Measurements from ENCODE around the gene SNX25.
A peak's percentile ranks its signal among the peaks of the same experiment; 100 is the strongest.

Gene SNX25

DNA sequence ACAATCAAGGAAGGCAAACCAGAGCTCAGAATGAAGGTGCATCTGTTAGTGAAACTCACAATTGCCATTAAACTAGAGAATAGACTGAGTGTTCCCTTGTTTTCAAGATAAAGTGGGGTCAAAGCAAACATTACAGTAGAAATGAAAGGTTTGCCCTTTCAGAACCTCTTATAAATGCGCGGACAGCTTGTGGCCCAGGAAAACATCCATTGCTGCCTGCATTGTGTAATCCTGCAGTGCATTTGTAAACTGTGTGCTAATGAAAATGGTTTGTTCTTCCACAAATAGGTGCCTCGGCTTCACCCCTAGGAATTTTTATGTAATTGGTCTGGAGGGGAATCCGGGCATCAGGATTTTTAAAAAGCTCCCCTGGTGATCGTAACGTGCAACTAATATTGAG is 62.8 kb downstream of the SNX25 start:
- Mint-ChIP-seq H3K27me3 (no peaks in the 10 kb centered on the region), H3K36me3 (peaks cover 27% of the 10 kb centered on the region), H3K9me3 (no peaks in the 10 kb centered on the region), H3K4me1 (peaks cover 4% of the 10 kb centered on the region), H3K4me3 (no peak overlapping the region), H3K27ac (no peak overlapping the region)
- CTCF ChIA-PET, result no interaction called here
- DNase-seq, result no peak

DNA sequence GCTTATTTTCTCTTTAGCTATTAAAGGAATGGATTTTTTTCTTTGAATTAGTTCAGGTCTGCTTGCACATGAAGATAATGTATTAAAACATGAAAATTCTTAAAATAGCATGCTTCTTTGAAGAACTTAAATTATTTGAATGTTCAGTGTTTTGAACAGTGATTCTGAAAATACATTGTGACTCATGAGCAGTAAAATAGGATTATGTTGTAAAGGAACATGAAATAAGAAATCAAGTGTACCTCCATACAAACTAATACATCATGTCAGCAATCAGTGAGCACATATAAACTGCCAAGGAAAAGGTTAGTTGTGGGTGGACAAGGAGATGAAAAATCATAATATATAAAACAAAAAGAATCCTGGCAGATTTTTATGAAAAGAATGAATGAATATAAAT is 66.1 kb downstream of the SNX25 start:
- Mint-ChIP-seq H3K4me3 (no peak overlapping the region), H3K27ac (no peak overlapping the region)

DNA sequence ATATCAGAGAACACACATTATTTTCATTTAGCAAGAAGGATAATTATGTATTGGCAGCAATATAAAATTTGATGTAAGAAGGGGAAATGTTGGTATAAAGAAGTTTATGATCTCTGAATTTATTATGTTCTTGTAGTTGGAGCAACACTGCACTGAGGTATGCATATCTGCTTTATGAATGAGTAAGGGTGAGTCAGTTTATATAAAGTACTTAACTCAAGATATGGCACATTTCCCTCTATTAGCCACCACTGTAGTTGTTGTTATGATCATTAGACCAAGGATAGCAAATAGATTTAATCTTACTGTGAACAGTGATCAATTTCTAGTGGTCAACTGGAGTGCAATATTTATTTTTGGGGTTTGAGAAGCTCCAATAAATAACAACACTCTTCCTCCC is 66.6 kb downstream of the SNX25 start:
- DNase-seq, result no peak
- CTCF ChIA-PET, result no interaction called here
- H3K36me3 Mint-ChIP-seq, result peaks cover 6% of the 10 kb centered on the region
- no peaks in the 10 kb centered on the region for H3K9me3 Mint-ChIP-seq
- no peak overlapping the region for H3K27ac Mint-ChIP-seq
- H3K4me3 Mint-ChIP-seq, result no peak overlapping the region
- peaks cover 11% of the 10 kb centered on the region for H3K4me1 Mint-ChIP-seq
- no peaks in the 10 kb centered on the region for H3K27me3 Mint-ChIP-seq

More for the DNA sequence above, 66.1 kb downstream of the SNX25 start:
- H3K27me3 Mint-ChIP-seq, result no peaks in the 10 kb centered on the region
- H3K36me3 Mint-ChIP-seq, result peaks cover 9% of the 10 kb centered on the region
- CTCF ChIA-PET, result no interaction called here
- peaks cover 5% of the 10 kb centered on the region for H3K4me1 Mint-ChIP-seq
- H3K9me3 Mint-ChIP-seq, result no peaks in the 10 kb centered on the region
- DNase-seq, result no peak

DNA sequence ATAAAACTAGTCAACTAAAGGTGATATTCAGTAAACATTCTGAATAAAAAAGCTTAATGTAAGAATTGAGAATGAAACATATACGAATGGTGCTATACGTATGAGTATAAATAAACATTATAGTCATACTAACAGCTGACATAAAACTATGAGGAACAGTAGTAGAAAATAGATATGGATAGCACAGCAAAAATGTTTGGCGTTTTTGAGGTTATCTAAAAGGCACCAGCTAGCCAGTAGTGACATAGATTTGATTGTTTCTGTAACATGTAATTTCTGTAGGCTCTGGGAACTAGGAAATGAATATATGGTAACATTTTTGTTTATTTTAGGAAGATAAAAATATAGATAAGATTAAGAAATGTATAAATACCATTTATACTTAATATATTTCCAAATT is 69.3 kb downstream of the SNX25 start:
- peaks cover 11% of the 10 kb centered on the region for H3K4me1 Mint-ChIP-seq
- CTCF ChIA-PET, result no interaction called here
- H3K9me3 Mint-ChIP-seq, result no peaks in the 10 kb centered on the region
- H3K4me3 Mint-ChIP-seq, result no peak overlapping the region
- no peak for DNase-seq
- no peak overlapping the region for H3K27ac Mint-ChIP-seq
- no peaks in the 10 kb centered on the region for H3K27me3 Mint-ChIP-seq
- peaks cover 3% of the 10 kb centered on the region for H3K36me3 Mint-ChIP-seq

DNA sequence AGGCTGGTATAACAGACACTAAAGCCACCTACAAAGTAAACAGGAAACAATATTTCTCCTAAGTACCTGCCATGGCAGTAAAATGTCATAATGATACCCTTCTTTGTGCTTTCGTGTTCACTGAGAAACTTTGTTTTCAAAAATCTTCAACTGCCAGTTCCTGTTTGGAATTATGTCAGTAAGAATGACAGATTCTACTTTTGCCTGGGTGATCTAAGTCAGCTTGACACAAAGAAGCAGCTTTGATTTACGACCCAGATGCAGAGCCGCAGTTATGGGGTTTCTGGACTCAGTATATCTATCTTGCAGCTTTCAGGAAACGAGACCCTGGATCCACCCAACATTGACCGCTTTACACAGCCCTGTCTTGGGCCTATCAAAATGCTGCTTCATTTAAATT is 71.2 kb downstream of the SNX25 start:
- Mint-ChIP-seq H3K27me3 (no peaks in the 10 kb centered on the region), H3K4me1 (peaks cover 11% of the 10 kb centered on the region), H3K4me3 (no peak overlapping the region), H3K36me3 (no peaks in the 10 kb centered on the region), H3K27ac (peak overlapping the region; percentile 6), H3K9me3 (no peaks in the 10 kb centered on the region)
- CTCF ChIA-PET, result no interaction called here
- no peak for DNase-seq

DNA sequence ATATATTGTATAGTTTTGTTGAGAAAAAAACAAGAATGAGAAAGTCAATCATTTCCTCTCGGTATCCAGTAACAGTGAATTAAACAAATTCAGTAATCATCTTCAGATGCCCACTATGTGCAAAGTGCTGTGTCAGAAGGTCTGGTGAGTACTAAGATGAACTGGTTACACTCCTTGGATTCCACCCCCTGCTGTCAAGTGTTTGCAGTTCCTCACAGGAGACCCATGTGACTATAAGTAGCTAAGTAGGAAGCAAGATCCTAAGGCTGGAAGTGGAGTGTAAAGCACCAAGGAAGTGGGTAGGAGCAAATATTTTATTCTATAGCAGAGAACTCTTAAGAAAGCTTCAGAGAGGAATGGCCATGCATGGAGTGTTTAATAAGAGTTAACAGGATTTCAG is 73.6 kb downstream of the SNX25 start:
- Mint-ChIP-seq H3K9me3 (no peaks in the 10 kb centered on the region), H3K27ac (no peak overlapping the region), H3K4me3 (no peak overlapping the region), H3K4me1 (peaks cover 11% of the 10 kb centered on the region), H3K27me3 (no peaks in the 10 kb centered on the region), H3K36me3 (no peaks in the 10 kb centered on the region)
- CTCF ChIA-PET, result no interaction called here
- no peak for DNase-seq

DNA sequence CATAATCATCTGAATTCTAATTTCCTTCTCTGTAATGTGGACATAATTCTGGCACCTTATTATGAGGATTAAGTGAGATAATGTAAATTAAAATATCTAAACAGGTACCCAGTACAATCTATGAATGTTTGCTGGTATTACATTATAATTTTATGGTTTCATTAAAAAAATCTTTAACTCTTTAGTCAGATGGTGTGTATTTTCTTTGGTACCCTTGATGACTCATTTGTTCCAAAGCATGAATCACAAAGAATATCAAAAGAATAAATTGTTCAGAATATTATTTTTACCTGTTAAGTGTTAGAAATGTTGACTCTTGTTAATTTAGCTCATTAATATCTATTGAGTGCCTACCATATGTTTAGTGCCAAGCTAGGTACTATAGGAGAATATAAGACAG is 74.3 kb downstream of the SNX25 start:
- CTCF ChIA-PET, result no interaction called here
- no peak overlapping the region for H3K27ac Mint-ChIP-seq
- DNase-seq, result no peak
- H3K4me3 Mint-ChIP-seq, result no peak overlapping the region
- H3K36me3 Mint-ChIP-seq, result peaks cover 3% of the 10 kb centered on the region
- no peaks in the 10 kb centered on the region for H3K27me3 Mint-ChIP-seq
- H3K9me3 Mint-ChIP-seq, result no peaks in the 10 kb centered on the region
- peaks cover 11% of the 10 kb centered on the region for H3K4me1 Mint-ChIP-seq

DNA sequence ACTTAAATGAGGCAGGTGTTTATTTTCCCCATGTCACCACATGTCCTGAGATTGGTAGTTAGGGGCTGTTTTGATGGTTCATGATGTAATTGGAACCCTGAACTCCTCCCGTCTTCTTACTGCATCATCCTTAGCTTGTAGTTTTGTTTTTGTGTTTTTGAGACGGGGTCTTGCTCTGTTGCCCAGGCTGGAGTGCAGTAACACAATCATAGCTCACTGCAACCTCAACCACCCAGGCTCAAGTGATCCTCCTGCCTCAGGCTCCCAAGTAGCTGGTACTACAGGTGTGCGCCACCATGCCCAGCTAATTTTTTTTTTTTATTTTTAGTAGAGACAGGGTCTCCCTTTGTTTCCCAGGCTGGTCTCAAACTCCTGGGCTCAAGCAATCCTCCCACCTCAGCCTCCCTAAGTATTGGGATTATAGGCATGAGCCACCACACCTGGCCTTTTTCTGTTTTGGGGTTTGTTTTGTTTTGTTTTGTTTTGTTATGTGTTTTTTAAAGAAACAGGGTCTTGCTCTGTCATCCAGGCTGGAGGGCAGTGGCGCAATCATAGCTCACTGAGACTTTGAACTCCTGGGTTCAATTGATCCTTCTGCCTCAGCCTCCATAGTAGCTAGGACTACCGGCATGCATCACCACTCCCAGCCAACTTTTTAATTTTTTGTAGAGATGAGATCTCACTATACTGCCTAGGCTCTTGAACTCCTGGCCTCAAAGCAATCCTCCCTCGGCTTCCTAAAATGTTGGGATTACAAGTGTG is 76.4 kb downstream of the SNX25 start:
- DNase-seq, result no peak
- H3K27me3 Mint-ChIP-seq, result no peaks in the 10 kb centered on the region
- H3K4me3 Mint-ChIP-seq, result no peak overlapping the region
- H3K4me1 Mint-ChIP-seq, result peaks cover 3% of the 10 kb centered on the region
- H3K27ac Mint-ChIP-seq, result no peak overlapping the region
- CTCF ChIA-PET, result no interaction called here
- H3K36me3 Mint-ChIP-seq, result peaks cover 6% of the 10 kb centered on the region
- no peaks in the 10 kb centered on the region for H3K9me3 Mint-ChIP-seq

DNA sequence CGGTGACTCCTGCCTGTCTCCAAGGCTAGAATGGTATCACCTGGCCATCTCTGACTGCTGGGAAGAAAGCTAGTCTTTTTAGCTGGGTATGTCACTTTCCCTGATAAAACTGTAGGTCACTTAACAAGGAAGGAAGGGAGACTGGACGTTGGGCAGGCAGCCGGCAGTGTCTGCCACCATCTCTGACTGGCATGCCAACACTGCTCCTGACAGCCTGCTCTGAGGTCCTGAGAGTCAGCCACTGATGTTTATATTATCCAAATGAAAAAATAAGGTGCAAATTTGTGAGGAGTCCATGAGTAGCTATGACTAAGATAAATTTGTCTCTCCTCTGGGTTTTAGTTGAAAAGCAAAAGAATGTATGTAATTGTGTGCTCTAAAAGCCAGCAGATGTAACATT is 77.2 kb downstream of the SNX25 start:
- peaks cover 11% of the 10 kb centered on the region for H3K36me3 Mint-ChIP-seq
- no peak overlapping the region for H3K4me3 Mint-ChIP-seq

DNA sequence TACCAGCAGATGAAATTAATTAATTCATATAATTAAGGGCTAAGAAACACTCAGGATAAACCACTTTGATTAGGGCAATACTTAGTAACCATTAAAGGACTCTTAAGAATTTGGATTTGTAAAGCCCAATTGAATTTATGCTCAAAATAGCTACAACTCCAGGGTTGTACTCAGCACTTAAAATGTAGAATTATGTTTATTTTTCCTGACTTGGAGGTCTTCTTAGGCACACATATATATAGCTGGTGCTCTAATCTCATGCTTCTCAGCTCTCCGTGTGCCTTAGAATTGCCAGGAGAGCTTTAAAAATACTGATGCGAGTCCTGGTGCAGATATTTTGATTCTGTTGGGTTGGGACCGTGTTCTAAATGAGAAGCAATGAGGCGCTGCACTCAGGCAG is 77.6 kb downstream of the SNX25 start:
- no peak for DNase-seq
- CTCF ChIA-PET, result no interaction called here
- H3K27me3 Mint-ChIP-seq, result no peaks in the 10 kb centered on the region
- no peaks in the 10 kb centered on the region for H3K9me3 Mint-ChIP-seq
- H3K4me3 Mint-ChIP-seq, result no peak overlapping the region
- H3K27ac Mint-ChIP-seq, result no peak overlapping the region
- no peaks in the 10 kb centered on the region for H3K4me1 Mint-ChIP-seq
- peaks cover 13% of the 10 kb centered on the region for H3K36me3 Mint-ChIP-seq

More for the DNA sequence above, 77.2 kb downstream of the SNX25 start:
- no peak for DNase-seq
- Mint-ChIP-seq H3K9me3 (no peaks in the 10 kb centered on the region), H3K27ac (no peak overlapping the region), H3K27me3 (no peaks in the 10 kb centered on the region), H3K4me1 (no peaks in the 10 kb centered on the region)
- CTCF ChIA-PET, result no interaction called here

DNA sequence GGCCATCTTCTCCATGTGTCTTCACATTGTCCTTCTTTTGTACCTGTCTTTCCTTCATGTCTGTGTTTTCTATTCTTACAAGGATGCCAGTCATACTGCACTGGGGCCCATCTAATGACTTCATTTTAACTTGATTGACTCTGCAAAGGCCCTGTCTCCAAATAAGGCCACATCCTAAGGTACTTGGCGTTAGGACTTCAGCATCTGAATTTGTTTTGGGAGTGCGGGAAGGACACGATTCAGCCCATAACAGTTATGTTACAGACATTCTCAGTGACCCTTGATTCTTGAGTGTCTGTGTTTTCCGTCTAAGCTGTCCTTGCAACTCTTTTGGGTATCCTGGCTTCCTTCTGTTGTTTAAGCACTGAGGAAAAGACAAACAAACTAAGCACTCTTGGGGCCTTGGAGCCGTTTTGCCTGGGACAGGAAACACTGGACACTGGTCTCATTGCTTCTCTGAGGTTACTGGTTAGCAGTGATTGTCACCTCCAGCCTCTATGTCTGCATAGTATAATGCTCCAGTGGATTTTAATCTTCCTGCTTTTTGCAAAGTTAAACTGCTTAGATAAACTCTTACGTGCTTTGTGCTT is 80.7 kb downstream of the SNX25 start:
- no peaks in the 10 kb centered on the region for H3K9me3 Mint-ChIP-seq
- peaks cover 18% of the 10 kb centered on the region for H3K36me3 Mint-ChIP-seq
- DNase-seq, result no peak
- CTCF ChIA-PET, result no interaction called here
- H3K4me3 Mint-ChIP-seq, result no peak overlapping the region
- no peaks in the 10 kb centered on the region for H3K27me3 Mint-ChIP-seq
- H3K4me1 Mint-ChIP-seq, result no peaks in the 10 kb centered on the region
- H3K27ac Mint-ChIP-seq, result no peak overlapping the region

DNA sequence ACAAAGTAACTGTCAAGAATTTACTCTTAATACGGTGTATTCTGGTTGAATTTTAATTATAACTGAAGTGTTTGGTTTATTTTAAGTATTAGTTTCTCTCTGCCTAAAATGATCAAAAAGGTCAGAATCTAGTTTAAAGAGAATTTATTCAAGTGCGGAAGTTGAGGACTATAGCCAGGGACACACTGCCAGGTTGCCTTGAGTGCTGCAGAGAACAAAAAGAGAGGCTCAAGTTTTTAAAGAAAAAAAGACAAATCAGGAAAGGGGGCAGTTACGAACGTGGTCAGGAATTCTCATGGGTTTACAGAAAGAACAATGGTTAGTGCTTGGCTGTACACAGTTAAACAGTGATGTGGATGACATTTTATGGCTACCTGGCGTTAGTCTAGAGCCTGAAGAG is 81.3 kb downstream of the SNX25 start:
- no peaks in the 10 kb centered on the region for H3K4me1 Mint-ChIP-seq
- peaks cover 19% of the 10 kb centered on the region for H3K36me3 Mint-ChIP-seq
- no peaks in the 10 kb centered on the region for H3K9me3 Mint-ChIP-seq

DNA sequence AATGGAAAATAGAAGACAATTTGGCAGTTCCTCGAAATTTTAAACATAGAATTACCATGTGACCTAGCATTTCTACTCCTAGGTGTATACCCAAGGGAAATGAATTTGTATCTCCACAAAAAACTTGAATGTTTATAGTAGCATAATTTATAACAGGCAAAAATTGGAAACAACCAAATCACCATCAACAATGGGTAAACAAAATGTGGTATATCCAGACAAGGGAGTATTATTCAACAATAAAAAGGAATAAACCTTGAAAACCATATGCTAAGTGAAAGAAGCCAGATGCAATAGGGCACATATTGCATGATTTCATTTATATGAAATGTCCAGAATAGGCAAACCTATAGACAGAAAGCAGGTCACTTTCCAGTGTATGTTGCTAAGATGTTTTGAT is 83.8 kb downstream of the SNX25 start:
- DNase-seq, result no peak
- Mint-ChIP-seq H3K9me3 (no peaks in the 10 kb centered on the region), H3K36me3 (peaks cover 21% of the 10 kb centered on the region), H3K27me3 (no peaks in the 10 kb centered on the region), H3K4me3 (no peak overlapping the region), H3K4me1 (no peaks in the 10 kb centered on the region), H3K27ac (no peak overlapping the region)
- CTCF ChIA-PET, result no interaction called here

More for the DNA sequence above, 81.3 kb downstream of the SNX25 start:
- no peak overlapping the region for H3K4me3 Mint-ChIP-seq
- CTCF ChIA-PET, result no interaction called here
- no peak overlapping the region for H3K27ac Mint-ChIP-seq
- DNase-seq, result no peak
- no peaks in the 10 kb centered on the region for H3K27me3 Mint-ChIP-seq

DNA sequence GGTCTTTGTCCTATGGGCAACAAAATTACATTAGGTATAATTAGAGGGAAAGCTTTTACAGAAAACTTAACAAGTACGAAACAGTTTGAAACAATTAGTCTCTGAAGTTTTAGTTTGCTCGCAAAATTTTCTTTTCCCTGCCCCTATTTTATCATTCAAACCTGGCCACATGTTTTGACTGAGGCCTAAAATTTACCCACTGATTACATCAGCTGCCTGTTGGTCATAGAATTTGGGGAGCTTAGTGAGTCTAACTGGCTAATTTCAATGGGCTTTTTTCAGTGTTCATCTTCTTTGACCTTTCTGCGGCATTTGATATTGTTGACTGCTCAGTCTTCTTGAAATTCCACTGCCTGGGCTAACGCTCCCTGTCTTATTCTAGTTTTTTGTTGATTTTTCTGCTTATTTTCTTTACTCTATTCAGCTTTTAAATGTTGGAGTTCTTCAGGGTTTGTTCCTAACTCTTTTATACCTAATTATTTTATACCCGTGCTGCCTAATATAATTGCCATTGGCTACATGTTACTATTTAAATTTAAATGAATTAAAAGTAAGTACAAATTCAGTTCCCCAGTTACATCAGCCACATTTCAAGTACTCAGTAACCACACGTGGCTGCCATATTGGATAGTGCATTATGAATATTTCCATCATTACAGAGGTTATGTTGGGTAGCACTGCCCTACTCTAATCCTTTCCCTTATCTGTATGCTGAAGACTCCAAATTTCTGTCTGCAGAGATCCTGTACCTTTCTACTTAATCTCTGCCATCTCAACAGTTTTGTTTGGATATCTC is 87.5 kb downstream of the SNX25 start:
- DNase-seq, result no peak
- no peaks in the 10 kb centered on the region for H3K9me3 Mint-ChIP-seq
- CTCF ChIA-PET, result no interaction called here
- no peak overlapping the region for H3K27ac Mint-ChIP-seq
- peaks cover 13% of the 10 kb centered on the region for H3K36me3 Mint-ChIP-seq
- no peaks in the 10 kb centered on the region for H3K27me3 Mint-ChIP-seq
- no peaks in the 10 kb centered on the region for H3K4me1 Mint-ChIP-seq
- H3K4me3 Mint-ChIP-seq, result no peak overlapping the region
